ENCODE results near the gene BTN1A1.
"Not testable (repeated sequence)": the region's sequence is repeated elsewhere in the genome, so short reads cannot be mapped to it uniquely, and the experiment has no call there.

The BTN1A1 gene

GRCh38 chr6:26500102-26500501 lies at the start of gene BTN1A1:
Gene BTN1A1, plus strand, starts transcription at chr6:26500303. Its CDS starts 984 bp downstream, at chr6:26501287.
- no peak for DNase-seq (ENCODE audit: low spot score)

GRCh38 chr6:26452631-26453235 lies 47.4 kb upstream of the BTN1A1 start:
- DNase-seq (ENCODE audit: low spot score), result no peak

- DNase-seq (ENCODE audit: low spot score), result no peak
Measured at GRCh38 chr6:26454631-26455030, 45.5 kb upstream of the BTN1A1 start.

- DNase-seq (ENCODE audit: low spot score), result no peak
Measured at GRCh38 chr6:26455357-26455970, 44.6 kb upstream of the BTN1A1 start.

- DNase-seq (ENCODE audit: low spot score), result peak; percentile 63
Measured at GRCh38 chr6:26457264-26457805, 42.8 kb upstream of the BTN1A1 start.

- peak; percentile 84 for DNase-seq (ENCODE audit: low spot score)
Measured at GRCh38 chr6:26457806-26458688, 42.1 kb upstream of the BTN1A1 start, which contains the start of gene BTN2A1. Gene BTN2A1, plus strand, starts transcription at chr6:26457955. Its CDS starts 682 bp downstream, at chr6:26458637.

- DNase-seq (ENCODE audit: low spot score), result no peak
Measured at GRCh38 chr6:26459023-26459810, 40.9 kb upstream of the BTN1A1 start.

- DNase-seq (ENCODE audit: low spot score), result not testable (repeated sequence)
Measured at GRCh38 chr6:26461353-26461752, 38.8 kb upstream of the BTN1A1 start.

GRCh38 chr6:26464014-26464413 lies 36.1 kb upstream of the BTN1A1 start:
- no peak for DNase-seq (ENCODE audit: low spot score)

GRCh38 chr6:26464416-26465131 lies 35.5 kb upstream of the BTN1A1 start:
- no peak for DNase-seq (ENCODE audit: low spot score)

- no peak for DNase-seq (ENCODE audit: low spot score)
Measured at GRCh38 chr6:26465776-26466175, 34.3 kb upstream of the BTN1A1 start.

- no peak for DNase-seq (ENCODE audit: low spot score)
Measured at GRCh38 chr6:26468829-26469228, 31.3 kb upstream of the BTN1A1 start.

GRCh38 chr6:26470643-26471042 lies 29.5 kb upstream of the BTN1A1 start:
- no peak for DNase-seq (ENCODE audit: low spot score)

- DNase-seq (ENCODE audit: low spot score), result no peak
Measured at GRCh38 chr6:26471970-26472369, 28.1 kb upstream of the BTN1A1 start.

GRCh38 chr6:26472549-26473290 lies 27.4 kb upstream of the BTN1A1 start:
- no peak for DNase-seq (ENCODE audit: low spot score)

- DNase-seq (ENCODE audit: low spot score), result no peak
Measured at GRCh38 chr6:26473429-26473757, 26.7 kb upstream of the BTN1A1 start.

- DNase-seq (ENCODE audit: low spot score), result peak; percentile 62
Measured at GRCh38 chr6:26473758-26474438, 26.2 kb upstream of the BTN1A1 start.

GRCh38 chr6:26474439-26474881 lies 25.6 kb upstream of the BTN1A1 start:
- DNase-seq (ENCODE audit: low spot score), result no peak

GRCh38 chr6:26475823-26476729 lies 24.0 kb upstream of the BTN1A1 start:
- DNase-seq (ENCODE audit: low spot score), result no peak
